Lung (tissue), 12 donors: ENCODE data around the gene PPP2R3B. TPM values are rescaled to one million over a fixed set of nuclear protein-coding genes. Genes with fewer than 3 reads are reported as not detected.

Experiments used
- ATAC-seq: fragments of 200-7000 bp; cut with Tn5 transposase; one replicate; pipeline ENCODE4 v1.9.1; 2020; ENCODE audit warnings: moderate number of reproducible peaks; ENCODE audit not compliant: insufficient read depth, low FRiP score
- DNase-seq, 3 donors: peaks; one replicate each; pipeline ENCODE4 v3.0.0-alpha.2; 2013 to 2017
- H3K27ac ChIP-seq, 2 donors: one replicate each; pipeline ENCODE4 v1.5.1; 2013; ENCODE audit warnings: mild to moderate bottlenecking in 2 of 2, moderate library complexity in 2 of 2, control low read depth in 1 of 2, inconsistent platforms in 1 of 2, low read depth in 1 of 2, low read length in 1 of 2
- H3K27me3 ChIP-seq, 3 donors: one replicate each; pipeline ENCODE4 v1.5.1; 2013; ENCODE audit warnings: low read length in 2 of 3; ENCODE audit not compliant: control insufficient read depth in 3 of 3, insufficient read depth in 3 of 3
- H3K36me3 ChIP-seq, 4 donors: one replicate each; pipeline ENCODE4 v1.5.1; 2013; ENCODE audit warnings: low read length in 4 of 4, mild to moderate bottlenecking in 1 of 4, moderate library complexity in 1 of 4; ENCODE audit not compliant: control insufficient read depth in 4 of 4, insufficient read depth in 4 of 4
- H3K4me1 ChIP-seq, 5 donors: one replicate each; pipeline ENCODE4 v1.5.1; 2013; ENCODE audit warnings: low read length in 5 of 5, mild to moderate bottlenecking in 2 of 5, moderate library complexity in 1 of 5; ENCODE audit not compliant: control insufficient read depth in 5 of 5, insufficient read depth in 5 of 5
- H3K4me3 ChIP-seq: one replicate; pipeline ENCODE4 v1.5.1; 2013; ENCODE audit warnings: mild to moderate bottlenecking, control low read depth, moderate library complexity
- H3K9ac ChIP-seq, 2 donors: one replicate each; pipeline ENCODE4 v1.5.1; 2013; ENCODE audit warnings: low read length in 2 of 2, control low read depth in 1 of 2; ENCODE audit not compliant: insufficient read depth in 1 of 2
- H3K9me3 ChIP-seq, 4 donors: one replicate each; pipeline ENCODE4 v1.5.1; 2013; ENCODE audit warnings: low read length in 3 of 4, mild to moderate bottlenecking in 1 of 4, moderate library complexity in 1 of 4; ENCODE audit not compliant: control insufficient read depth in 4 of 4, insufficient read depth in 3 of 4
- WGBS, 2 donors: extraction: QIAGEN DNeasy Blood & Tissue Kit; methylation state at CpG; one replicate each; pipeline ENCODE4 v1.1.7; 2013; 5-methylcytosine and 5-hydroxymethylcytosine counted together
- polyA plus RNA-seq, 2 donors: library from polyadenylated mRNA; stranded (reverse); fragments of 200-250 nt; gene quantifications; one replicate each; pipeline ENCODE4 v1.2.1, GENCODE V29; 2013
- total RNA-seq, 2 donors: library from RNA; depleted of rRNA in 1 of 2; stranded (reverse); fragments of >200 nt in 1 of 2; gene quantifications; one replicate each; pipeline ENCODE4 v1.2.1, GENCODE V29; 2014 to 2021
- TF ChIP-seq, protein P1 (sequence below): IDR thresholded peaks from 2 replicates; pipeline ENCODE4 v1.5.1; 2012; ENCODE audit warnings: mild to moderate bottlenecking; ENCODE audit errors: control extremely low read depth, extremely low read depth
- donor health status: control.
- donor health status: control.
- donor health status: Bipolar disorder and iron deficiency.
- donor health status: healthy.
- donor health status: DM: yes; HTN: yes; CAD: no.

Gene PPP2R3B
- total and polyA plus RNA-seq, 4 donors, result 7.8 to 21.0 (median 15.6) TPM

DNA sequence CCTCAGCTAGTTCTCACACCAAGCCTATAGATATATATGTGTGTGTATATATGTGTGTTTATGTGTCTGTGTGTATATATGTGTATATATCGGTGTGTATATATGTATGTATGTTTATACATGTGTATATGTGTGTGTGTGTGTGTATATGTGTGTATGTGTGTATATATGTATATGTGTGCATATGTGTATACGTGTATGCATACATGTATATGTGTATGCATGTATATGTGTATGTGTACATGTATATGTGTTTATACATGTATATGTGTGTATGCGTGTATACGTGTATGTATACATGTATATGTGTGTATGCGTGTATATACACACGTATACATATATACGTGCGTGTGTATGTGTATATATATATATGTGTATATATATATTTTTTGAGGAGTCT, 86.4 kb downstream of the PPP2R3B start:
- Histone ChIP-seq H3K4me3 (no peak overlapping the region), H3K27ac (no peak overlapping the region), H3K9ac (no peak overlapping the region), H3K4me1 (no peaks in the 10 kb centered on the region), H3K9me3 (peaks cover 0 to 4% (median 0%) of the 10 kb centered on the region in 4 donors), H3K36me3 (peaks cover 22 to 56% (median 34%) of the 10 kb centered on the region in 4 donors), H3K27me3 (no peaks in the 10 kb centered on the region)
- TF ChIP-seq, protein P1, sequence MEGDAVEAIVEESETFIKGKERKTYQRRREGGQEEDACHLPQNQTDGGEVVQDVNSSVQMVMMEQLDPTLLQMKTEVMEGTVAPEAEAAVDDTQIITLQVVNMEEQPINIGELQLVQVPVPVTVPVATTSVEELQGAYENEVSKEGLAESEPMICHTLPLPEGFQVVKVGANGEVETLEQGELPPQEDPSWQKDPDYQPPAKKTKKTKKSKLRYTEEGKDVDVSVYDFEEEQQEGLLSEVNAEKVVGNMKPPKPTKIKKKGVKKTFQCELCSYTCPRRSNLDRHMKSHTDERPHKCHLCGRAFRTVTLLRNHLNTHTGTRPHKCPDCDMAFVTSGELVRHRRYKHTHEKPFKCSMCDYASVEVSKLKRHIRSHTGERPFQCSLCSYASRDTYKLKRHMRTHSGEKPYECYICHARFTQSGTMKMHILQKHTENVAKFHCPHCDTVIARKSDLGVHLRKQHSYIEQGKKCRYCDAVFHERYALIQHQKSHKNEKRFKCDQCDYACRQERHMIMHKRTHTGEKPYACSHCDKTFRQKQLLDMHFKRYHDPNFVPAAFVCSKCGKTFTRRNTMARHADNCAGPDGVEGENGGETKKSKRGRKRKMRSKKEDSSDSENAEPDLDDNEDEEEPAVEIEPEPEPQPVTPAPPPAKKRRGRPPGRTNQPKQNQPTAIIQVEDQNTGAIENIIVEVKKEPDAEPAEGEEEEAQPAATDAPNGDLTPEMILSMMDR, result no peak
- ATAC-seq, result no peak
- DNase-seq, result no peak
- WGBS, 2 donors, result 92 to 100% methylated on average over 8 of the region's 8 CpGs

DNA sequence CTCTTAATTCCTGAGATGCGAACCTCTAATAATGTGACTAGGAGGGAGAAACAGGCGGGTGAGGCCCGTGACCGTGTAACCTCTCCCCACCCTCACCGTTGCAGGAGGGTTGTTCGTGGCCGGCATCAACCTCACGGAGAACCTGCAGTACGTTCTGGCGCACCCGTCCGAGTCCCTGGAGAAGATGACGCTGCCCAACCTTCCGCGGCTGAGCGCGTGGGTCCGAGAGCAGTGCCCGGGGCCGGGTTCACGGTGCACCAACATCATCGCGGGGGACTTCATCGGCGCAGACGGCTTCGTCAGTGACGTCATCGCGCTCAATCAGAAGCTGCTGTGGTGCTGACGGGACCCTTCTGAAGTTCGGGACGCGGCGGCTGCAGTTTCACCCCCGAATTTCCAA, 87.7 kb downstream of the PPP2R3B start:
- Histone ChIP-seq H3K4me3 (no peak overlapping the region), H3K36me3 (peaks cover 19 to 54% (median 34%) of the 10 kb centered on the region in 4 donors), H3K9me3 (peaks cover 0 to 4% (median 0%) of the 10 kb centered on the region in 4 donors), H3K27me3 (no peaks in the 10 kb centered on the region), H3K9ac (no peak overlapping the region), H3K27ac (no peak overlapping the region), H3K4me1 (no peaks in the 10 kb centered on the region)
- TF ChIP-seq, protein P1, result no peak
- ATAC-seq, result no peak
- DNase-seq, result no peak
- WGBS, 2 donors, result 97 to 98% methylated on average over 36 of the region's 36 CpGs

DNA sequence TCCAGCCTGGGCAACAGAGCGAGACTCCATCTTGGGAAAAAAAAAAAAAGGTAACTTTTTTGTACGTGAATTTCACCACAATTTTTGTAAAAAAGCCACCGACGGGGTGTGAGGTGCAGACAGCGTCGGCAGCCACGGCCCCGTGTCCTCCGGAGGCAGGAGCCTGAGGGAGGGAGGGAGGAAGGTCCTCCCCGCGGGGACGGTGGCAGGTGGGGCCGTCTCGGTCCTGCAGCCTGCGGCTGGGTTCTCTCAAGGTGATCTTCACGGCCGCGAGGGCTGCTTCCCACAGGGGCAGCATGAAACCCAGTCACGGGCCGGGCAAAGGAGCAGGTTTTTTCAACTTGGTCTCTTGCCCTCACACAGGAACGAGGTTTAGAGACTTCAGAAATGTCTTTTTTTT, 91.6 kb downstream of the PPP2R3B start:
- H3K27ac ChIP-seq, result no peak overlapping the region

More for the DNA sequence above, 91.6 kb downstream of the PPP2R3B start:
- Histone ChIP-seq H3K9ac (no peak overlapping the region), H3K27me3 (no peaks in the 10 kb centered on the region), H3K9me3 (peaks cover 0 to 6% (median 0%) of the 10 kb centered on the region in 4 donors), H3K4me3 (no peak overlapping the region), H3K36me3 (peaks cover 32 to 49% (median 34%) of the 10 kb centered on the region in 4 donors), H3K4me1 (no peaks in the 10 kb centered on the region)
- DNase-seq (no peak), ATAC-seq (no peak)
- TF ChIP-seq, protein P1, result no peak
- 94 to 97% methylated on average over 21 of the region's 21 CpGs for WGBS, 2 donors
